ENCODE results near the gene HMOX1.
"Not testable (repeated sequence)": the region's sequence is repeated elsewhere in the genome, so short reads cannot be mapped to it uniquely, and the experiment has no call there.

HMOX1 gene

GRCh38 chr22:35437049-35437448, 56.2 kb downstream of the HMOX1 start:
- no peak for FAIRE-seq

GRCh38 chr22:35438673-35439364, 57.9 kb downstream of the HMOX1 start:
- FAIRE-seq, result not testable (repeated sequence)

GRCh38 chr22:35439365-35439717, 58.4 kb downstream of the HMOX1 start:
- no peak for FAIRE-seq

GRCh38 chr22:35440129-35440528, 59.2 kb downstream of the HMOX1 start:
- FAIRE-seq, result no peak

GRCh38 chr22:35441489-35442100, 60.7 kb downstream of the HMOX1 start:
- FAIRE-seq, result no peak

GRCh38 chr22:35442471-35442870, 61.6 kb downstream of the HMOX1 start:
- no peak for FAIRE-seq

- FAIRE-seq, result no peak
Measured at GRCh38 chr22:35443338-35443737, 62.4 kb downstream of the HMOX1 start.

Measured in islet of Langerhans (tissue), 1 donor.